H9 (cell line): ENCODE results near the gene ADAT3. TPM values are rescaled to one million over a fixed set of nuclear protein-coding genes. Genes with fewer than 3 reads are reported as not detected.

ENCODE experiments used
- DNase-seq: peaks from one replicate; pipeline ENCODE4 v3.0.0-alpha.2; 2017
- H2AFZ ChIP-seq: one replicate; pipeline ENCODE4 v1.6.1; 2013; ENCODE audit warnings: mild to moderate bottlenecking, low read length, control low read depth, moderate library complexity
- H2AK5ac ChIP-seq: 2 replicates; pipeline ENCODE4 v1.6.1; 2013; ENCODE audit warnings: low read length, control low read depth, mixed read lengths; ENCODE audit not compliant: insufficient read length
- H2BK120ac ChIP-seq: one replicate; pipeline ENCODE4 v1.6.1; 2013; ENCODE audit warnings: low read depth, mild to moderate bottlenecking, low read length, control low read depth, inconsistent platforms; ENCODE audit not compliant: poor library complexity, severe bottlenecking
- H2BK12ac ChIP-seq: 2 replicates; pipeline ENCODE4 v1.6.1; 2013; ENCODE audit warnings: low read length, control low read depth, mixed read lengths, low read depth; ENCODE audit not compliant: insufficient read length
- H2BK15ac ChIP-seq: 2 replicates; pipeline ENCODE4 v1.6.1; 2013; ENCODE audit warnings: low read depth, low read length, control low read depth
- H2BK20ac ChIP-seq: one replicate; pipeline ENCODE4 v1.6.1; 2013; ENCODE audit warnings: low read depth, mild to moderate bottlenecking, low read length, control low read depth, inconsistent platforms; ENCODE audit not compliant: poor library complexity, severe bottlenecking
- H2BK5ac ChIP-seq: 2 replicates; pipeline ENCODE4 v1.6.1; 2013; ENCODE audit warnings: low read length, control low read depth, mixed read lengths; ENCODE audit not compliant: insufficient read length
- H3K14ac ChIP-seq: 2 replicates; pipeline ENCODE4 v1.6.1; 2013; ENCODE audit warnings: low read length, control low read depth; ENCODE audit not compliant: insufficient read depth
- H3K18ac ChIP-seq: 2 replicates; pipeline ENCODE4 v1.6.1; 2013; ENCODE audit warnings: low read depth, mild to moderate bottlenecking, mixed read lengths, low read length, control low read depth; ENCODE audit not compliant: insufficient read length
- H3K23ac ChIP-seq: 2 replicates; pipeline ENCODE4 v1.6.1; 2013; ENCODE audit warnings: low read length, control low read depth, mixed read lengths, low read depth; ENCODE audit not compliant: insufficient read length
- H3K23me2 ChIP-seq: 2 replicates; pipeline ENCODE4 v1.6.1; 2013; ENCODE audit warnings: low read depth, mild to moderate bottlenecking, mixed read lengths, low read length, control low read depth; ENCODE audit not compliant: insufficient read length, poor library complexity, severe bottlenecking
- H3K27ac ChIP-seq: 2 replicates; pipeline ENCODE4 v1.5.1; 2013; ENCODE audit warnings: low read length, control low read depth, mixed read lengths, low read depth; ENCODE audit not compliant: insufficient read length
- H3K27me3 ChIP-seq: 2 replicates; pipeline ENCODE4 v1.6.1; 2013; ENCODE audit warnings: low read length, control low read depth, inconsistent platforms; ENCODE audit not compliant: insufficient read depth
- H3K4ac ChIP-seq: 2 replicates; pipeline ENCODE4 v1.6.1; 2013; ENCODE audit warnings: low read depth, mild to moderate bottlenecking, control low read depth, inconsistent platforms, low read length, moderate library complexity
- H3K4me1 ChIP-seq: 2 replicates; pipeline ENCODE4 v1.6.1; 2013; ENCODE audit warnings: low read length, control low read depth, inconsistent platforms; ENCODE audit not compliant: insufficient read depth
- H3K4me2 ChIP-seq: 2 replicates; pipeline ENCODE4 v1.6.1; 2013; ENCODE audit warnings: low read length, control low read depth, mixed read lengths; ENCODE audit not compliant: insufficient read length, insufficient read depth
- H3K56ac ChIP-seq: 2 replicates; pipeline ENCODE4 v1.6.1; 2013; ENCODE audit warnings: low read depth, mild to moderate bottlenecking, mixed read lengths, low read length, control low read depth; ENCODE audit not compliant: insufficient read length
- H3K79me1 ChIP-seq: 2 replicates; pipeline ENCODE4 v1.6.1; 2013; ENCODE audit warnings: low read depth, mild to moderate bottlenecking, moderate library complexity, low read length, control low read depth, inconsistent platforms; ENCODE audit not compliant: insufficient read depth, poor library complexity, severe bottlenecking
- H3K79me2 ChIP-seq: 2 replicates; pipeline ENCODE4 v1.6.1; 2013; ENCODE audit warnings: low read length, control low read depth, inconsistent platforms; ENCODE audit not compliant: insufficient read depth
- H3K9ac ChIP-seq: 2 replicates; pipeline ENCODE4 v1.6.1; 2013; ENCODE audit warnings: low read length, control low read depth, mixed read lengths; ENCODE audit not compliant: insufficient read length; ENCODE audit errors: extremely low read depth
- H3K9me3 ChIP-seq: one replicate; pipeline ENCODE4 v1.6.1; 2013; ENCODE audit warnings: low read depth, low read length, inconsistent platforms; ENCODE audit not compliant: control insufficient read depth
- H3T11ph ChIP-seq: one replicate; pipeline ENCODE4 v1.6.1; 2013; ENCODE audit warnings: mild to moderate bottlenecking, low read length, control low read depth, inconsistent platforms
- H4K20me1 ChIP-seq: one replicate; pipeline ENCODE4 v1.6.1; 2013; ENCODE audit not compliant: control insufficient read depth, insufficient read length, insufficient read depth
- H4K5ac ChIP-seq: 2 replicates; pipeline ENCODE4 v1.6.1; 2013; ENCODE audit warnings: low read depth, mild to moderate bottlenecking, mixed read lengths, low read length, control low read depth; ENCODE audit not compliant: insufficient read length
- H4K8ac ChIP-seq: replicated peaks from 2 replicates; pipeline ENCODE4 v1.6.1; 2013; ENCODE audit warnings: low read length, control low read depth, mixed read lengths, low read depth; ENCODE audit not compliant: insufficient read length
- H4K91ac ChIP-seq: 2 replicates; pipeline ENCODE4 v1.6.1; 2013; ENCODE audit warnings: low read depth, mild to moderate bottlenecking, moderate library complexity, mixed read lengths, low read length, control low read depth; ENCODE audit not compliant: insufficient read length
- H3K27ac Mint-ChIP-seq, 3 experiments: 2 replicates in 2 of 3; 3 replicates in 1 of 3; pipeline ENCODE4 v1.8.0; 2020 to 2021; ENCODE audit warnings: mixed read lengths in 3 of 3, mild to moderate bottlenecking in 1 of 3, moderate library complexity in 1 of 3
- H3K27me3 Mint-ChIP-seq: 2 replicates; pipeline ENCODE4 v1.8.0; 2021; ENCODE audit warnings: low read depth, mild to moderate bottlenecking, moderate library complexity, mixed read lengths
- H3K36me3 Mint-ChIP-seq, 3 experiments: 2 replicates in 2 of 3; 3 replicates in 1 of 3; pipeline ENCODE4 v1.8.0; 2020 to 2021; ENCODE audit warnings: low read depth in 3 of 3, mixed read lengths in 3 of 3; ENCODE audit not compliant: insufficient read depth in 1 of 3
- H3K4me1 Mint-ChIP-seq, 2 experiments: 2 replicates each; pipeline ENCODE4 v1.8.0; 2020; ENCODE audit warnings: mixed read lengths in 2 of 2
- H3K4me3 Mint-ChIP-seq, 2 experiments: 2 replicates in 1 of 2; 3 replicates in 1 of 2; pipeline ENCODE4 v1.8.0; 2020 to 2021; ENCODE audit warnings: mild to moderate bottlenecking in 2 of 2, mixed read lengths in 2 of 2, moderate library complexity in 1 of 2
- H3K9me3 Mint-ChIP-seq, 2 experiments: 2 replicates in 1 of 2; 3 replicates in 1 of 2; pipeline ENCODE4 v1.8.0; 2020; ENCODE audit warnings: mild to moderate bottlenecking in 2 of 2, mixed read lengths in 2 of 2, moderate library complexity in 1 of 2
- WGBS: extraction: QIAGEN DNeasy Blood & Tissue Kit; methylation state at CpG from one replicate; pipeline ENCODE4 v1.1.7; 2013; ENCODE audit warnings: missing lambda C conversion rate, low lambda C conversion rate, mixed read lengths; ENCODE audit not compliant: insufficient read length; ENCODE audit errors: extremely low coverage; 5-methylcytosine and 5-hydroxymethylcytosine counted together
- total RNA-seq: library from RNA; stranded (reverse); gene quantifications from 2 replicates; pipeline ENCODE4 v1.2.1, GENCODE V29; 2021
- TF ChIP-seq, protein P1 (sequence below): fragments of 200-600 bp; sonication (generic); conservative IDR thresholded peaks from 3 replicates; pipeline ENCODE4 v1.8.0; 2021; ENCODE audit warnings: antibody characterized with exemption, mild to moderate bottlenecking

ADAT3 gene
- total RNA-seq, 1 experiment from 2014 or later = 12.2 TPM

- Mint-ChIP-seq H3K4me1 (peaks cover 17 to 26% of the 10 kb centered on the region in 2 experiments), H3K9me3 (no peaks in the 10 kb centered on the region), H3K27ac (peak overlapping the region; percentile 85 to 98 (median 94); a peak in 6 of 7 replicates), H3K36me3 (peaks cover 0 to 2% (median 0%) of the 10 kb centered on the region in 3 experiments; a peak in 1 of 7 replicates), H3K27me3 (no peaks in the 10 kb centered on the region), H3K4me3 (peak overlapping the region; percentile 91 to 96)
- no peak overlapping the region for H2BK20ac ChIP-seq
- peak; percentile 90 for DNase-seq
- TF ChIP-seq, protein P1, sequence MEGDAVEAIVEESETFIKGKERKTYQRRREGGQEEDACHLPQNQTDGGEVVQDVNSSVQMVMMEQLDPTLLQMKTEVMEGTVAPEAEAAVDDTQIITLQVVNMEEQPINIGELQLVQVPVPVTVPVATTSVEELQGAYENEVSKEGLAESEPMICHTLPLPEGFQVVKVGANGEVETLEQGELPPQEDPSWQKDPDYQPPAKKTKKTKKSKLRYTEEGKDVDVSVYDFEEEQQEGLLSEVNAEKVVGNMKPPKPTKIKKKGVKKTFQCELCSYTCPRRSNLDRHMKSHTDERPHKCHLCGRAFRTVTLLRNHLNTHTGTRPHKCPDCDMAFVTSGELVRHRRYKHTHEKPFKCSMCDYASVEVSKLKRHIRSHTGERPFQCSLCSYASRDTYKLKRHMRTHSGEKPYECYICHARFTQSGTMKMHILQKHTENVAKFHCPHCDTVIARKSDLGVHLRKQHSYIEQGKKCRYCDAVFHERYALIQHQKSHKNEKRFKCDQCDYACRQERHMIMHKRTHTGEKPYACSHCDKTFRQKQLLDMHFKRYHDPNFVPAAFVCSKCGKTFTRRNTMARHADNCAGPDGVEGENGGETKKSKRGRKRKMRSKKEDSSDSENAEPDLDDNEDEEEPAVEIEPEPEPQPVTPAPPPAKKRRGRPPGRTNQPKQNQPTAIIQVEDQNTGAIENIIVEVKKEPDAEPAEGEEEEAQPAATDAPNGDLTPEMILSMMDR = no peak
- no peak overlapping the region for H4K91ac ChIP-seq
- H3K18ac ChIP-seq = no peak overlapping the region
- H3K79me1 ChIP-seq = peaks cover 9% of the 10 kb centered on the region
- peaks cover 33% of the 10 kb centered on the region; the same call in 1 of the 2 replicates for H3K79me2 ChIP-seq
- H2BK12ac ChIP-seq = no peak overlapping the region
- no peak overlapping the region for H3K27ac ChIP-seq
- no peak overlapping the region for H2AFZ ChIP-seq
- H3K9me3 ChIP-seq = no peaks in the 10 kb centered on the region
- H3T11ph ChIP-seq = no peak overlapping the region
- no peak overlapping the region for H2BK5ac ChIP-seq
- H4K8ac ChIP-seq = no peak overlapping the region
- H3K27me3 ChIP-seq = no peaks in the 10 kb centered on the region
- H2BK120ac ChIP-seq = no peak overlapping the region
- H3K4me2 ChIP-seq = peak overlapping the region; percentile 80
- no peak overlapping the region for H2AK5ac ChIP-seq
- no peak overlapping the region for H4K5ac ChIP-seq
- no peak overlapping the region for H3K4ac ChIP-seq
- peak overlapping the region; percentile 57 for H3K9ac ChIP-seq
- no peak overlapping the region for H3K56ac ChIP-seq
- H3K23me2 ChIP-seq = peaks cover 9% of the 10 kb centered on the region
- no CpG with 5 or more reads among the region's 40 CpGs for WGBS
- H3K14ac ChIP-seq = peak overlapping the region; percentile 51; the same call in 1 of the 2 replicates
- no peaks in the 10 kb centered on the region; the same call in 1 of the 2 replicates for H3K4me1 ChIP-seq
- no peak overlapping the region for H2BK15ac ChIP-seq
- H3K23ac ChIP-seq = no peak overlapping the region
- H4K20me1 ChIP-seq = no peaks in the 10 kb centered on the region
Measured at GRCh38 chr19:1942078-1942933, 37.1 kb downstream of the ADAT3 start.
